MM.1S (cell line): ENCODE measurements around the gene CDPF1.

ENCODE experiments used
- DNase-seq: peaks from one replicate; pipeline ENCODE4 v3.0.0-alpha.2; 2015
- H2AFZ ChIP-seq: fragments of 300-600 bp; sonication (generic); 2 replicates; pipeline ENCODE4 v1.6.0; 2016; ENCODE audit warnings: antibody characterized with exemption, low read length
- H3F3A ChIP-seq: fragments of 300-600 bp; sonication (generic); 2 replicates; pipeline ENCODE4 v1.6.1; 2016; ENCODE audit warnings: mild to moderate bottlenecking, antibody characterized with exemption, low read length, moderate library complexity, mixed read lengths; ENCODE audit not compliant: insufficient read depth
- H3K27ac ChIP-seq: fragments of 300-600 bp; sonication (generic); 2 replicates; pipeline ENCODE4 v1.5.1; 2016; ENCODE audit warnings: mild to moderate bottlenecking, low read length
- H3K27me3 ChIP-seq: fragments of 300-600 bp; sonication (generic); replicated peaks from 2 replicates; pipeline ENCODE4 v1.6.0; 2016; ENCODE audit warnings: low read length; ENCODE audit not compliant: insufficient read depth
- H3K36me3 ChIP-seq: fragments of 300-600 bp; sonication (generic); replicated peaks from 2 replicates; pipeline ENCODE4 v1.6.1; 2016; ENCODE audit warnings: mild to moderate bottlenecking, low read length, mixed read lengths; ENCODE audit not compliant: insufficient read depth
- H3K4me1 ChIP-seq: fragments of 300-600 bp; sonication (generic); 2 replicates; pipeline ENCODE4 v1.6.1; 2016; ENCODE audit warnings: low read length, mixed read lengths
- H3K4me2 ChIP-seq: fragments of 300-600 bp; sonication (generic); 2 replicates; pipeline ENCODE4 v1.6.0; 2016; ENCODE audit warnings: low read depth, low read length
- H3K4me3 ChIP-seq: fragments of 300-600 bp; sonication (generic); 2 replicates; pipeline ENCODE4 v1.5.1; 2016; ENCODE audit warnings: low read length, mixed read lengths
- H3K79me2 ChIP-seq: fragments of 300-600 bp; sonication (generic); 2 replicates; pipeline ENCODE4 v1.6.1; 2016; ENCODE audit warnings: mixed run types, low read length, mixed read lengths
- H3K9ac ChIP-seq: fragments of 300-600 bp; sonication (generic); 2 replicates; pipeline ENCODE4 v1.6.1; 2016; ENCODE audit warnings: low read length, mixed read lengths
- H3K9me2 ChIP-seq: fragments of 300-600 bp; sonication (generic); replicated peaks from 2 replicates; pipeline ENCODE4 v1.6.1; 2016; ENCODE audit warnings: mild to moderate bottlenecking, low read length, mixed read lengths; ENCODE audit not compliant: insufficient read depth
- H3K9me3 ChIP-seq: fragments of 300-600 bp; sonication (generic); replicated peaks from 2 replicates; pipeline ENCODE4 v1.6.1; 2016; ENCODE audit warnings: mild to moderate bottlenecking, low read length, mixed read lengths; ENCODE audit not compliant: insufficient read depth
- H4K20me1 ChIP-seq: fragments of 300-600 bp; sonication (generic); 2 replicates; pipeline ENCODE4 v1.6.1; 2016; ENCODE audit warnings: mild to moderate bottlenecking, low read length, moderate library complexity, mixed read lengths; ENCODE audit not compliant: insufficient read depth
- CTCF ChIP-seq: fragments of 300-600 bp; sonication (generic); IDR thresholded peaks from 2 replicates; pipeline ENCODE4 v1.5.1; 2016; ENCODE audit warnings: antibody characterized with exemption, low read length, mixed read lengths
- EZH2 ChIP-seq: fragments of 300-600 bp; sonication (generic); optimal IDR thresholded peaks from 2 replicates; pipeline ENCODE3; 2017; ENCODE audit warnings: low read depth, mild to moderate bottlenecking, antibody characterized with exemption, low read length, mixed read lengths
- EZH2phosphoT487 ChIP-seq: fragments of 300-600 bp; sonication (generic); IDR thresholded peaks from 2 replicates; pipeline ENCODE4 v1.6.1; 2018; ENCODE audit warnings: antibody characterized with exemption, low read length

The CDPF1 gene

GRCh38 chr22:46256358-46256958 is 6.4 kb upstream of the CDPF1 start:
- no peak overlapping the region for H3K27ac ChIP-seq
- H4K20me1 ChIP-seq: no peaks in the 10 kb centered on the region
- peaks cover 29% of the 10 kb centered on the region for H3K27me3 ChIP-seq
- no peak overlapping the region for H3K4me3 ChIP-seq
- H3K9me3 ChIP-seq: no peaks in the 10 kb centered on the region
- no peak for DNase-seq
- H3K9ac ChIP-seq: no peak overlapping the region
- H2AFZ ChIP-seq: no peak overlapping the region
- no peaks in the 10 kb centered on the region for H3K36me3 ChIP-seq
- TF ChIP-seq EZH2phosphoT487 (no peak), CTCF (no peak), EZH2 (no peak)
- no peaks in the 10 kb centered on the region for H3K4me1 ChIP-seq
- no peaks in the 10 kb centered on the region for H3F3A ChIP-seq
- H3K79me2 ChIP-seq: no peaks in the 10 kb centered on the region
- H3K4me2 ChIP-seq: no peak overlapping the region
- no peaks in the 10 kb centered on the region for H3K9me2 ChIP-seq

- Histone ChIP-seq H3K4me3 (no peak overlapping the region), H2AFZ (no peak overlapping the region), H3K9me3 (no peaks in the 10 kb centered on the region), H3K36me3 (no peaks in the 10 kb centered on the region), H3K27ac (no peak overlapping the region), H3K9me2 (no peaks in the 10 kb centered on the region), H4K20me1 (no peaks in the 10 kb centered on the region), H3K4me2 (no peak overlapping the region), H3K27me3 (no peaks in the 10 kb centered on the region), H3K79me2 (0 out of 2 replicates have a peak, but pooled peaks cover 3% of the 10 kb centered on the region), H3K4me1 (0 out of 2 replicates have a peak, but pooled peaks cover 4% of the 10 kb centered on the region), H3K9ac (no peak overlapping the region), H3F3A (no peaks in the 10 kb centered on the region)
- TF ChIP-seq CTCF (no peak), EZH2phosphoT487 (no peak), EZH2 (no peak)
- DNase-seq: no peak
These were observed 1.8 kb upstream of the CDPF1 start for GRCh38 chr22:46251816-46252380.

- no peak for DNase-seq
- Histone ChIP-seq H3K79me2 (0 out of 2 replicates have a peak, but pooled peaks cover 3% of the 10 kb centered on the region), H2AFZ (peak overlapping the region; percentile 82), H3K27me3 (no peaks in the 10 kb centered on the region), H3K9ac (peak overlapping the region; percentile 83; the same call in 1 of the 2 replicates), H3K9me3 (no peaks in the 10 kb centered on the region), H3F3A (no peaks in the 10 kb centered on the region), H4K20me1 (no peaks in the 10 kb centered on the region), H3K36me3 (no peaks in the 10 kb centered on the region), H3K9me2 (no peaks in the 10 kb centered on the region), H3K4me3 (peak overlapping the region; percentile 88), H3K4me2 (peak overlapping the region; percentile 78), H3K4me1 (0 out of 2 replicates have a peak, but pooled peaks cover 4% of the 10 kb centered on the region), H3K27ac (no peak overlapping the region)
- no peak for TF ChIP-seq EZH2
- no peak for TF ChIP-seq CTCF
- TF ChIP-seq EZH2phosphoT487: no peak
These were observed 1.2 kb upstream of the CDPF1 start for GRCh38 chr22:46251266-46251665.
